Upper lobe of left lung (tissue), 6 donors: ENCODE results near the gene GMDS. TPM values are rescaled to one million over a fixed set of nuclear protein-coding genes. Genes with fewer than 3 reads are reported as not detected.
"Not testable (repeated sequence)": the region's sequence is repeated elsewhere in the genome, so short reads cannot be mapped to it uniquely, and the experiment has no call there.

ENCODE experiments used
- ATAC-seq, 2 donors: fragments of 200-7000 bp; cut with Tn5 transposase; one replicate each; pipeline ENCODE4 v1.9.1; 2022; ENCODE audit warnings: mild to moderate bottlenecking in 2 of 2, moderate library complexity in 2 of 2; ENCODE audit not compliant: low FRiP score in 2 of 2
- DNase-seq, 2 donors: peaks; one replicate each; pipeline ENCODE4 v3.0.0-alpha.2; 2019 to 2020
- H3K27ac ChIP-seq, 4 donors: fragments of 200-600 bp; sonication (generic); one replicate each; pipeline ENCODE4 v1.5.1; 2016 to 2019
- H3K27me3 ChIP-seq, 4 donors: fragments of 200-600 bp; sonication (generic); one replicate each; pipeline ENCODE4 v1.5.1; 2017 to 2019
- H3K36me3 ChIP-seq, 4 donors: fragments of 200-600 bp; sonication (generic); one replicate each; pipeline ENCODE4 v1.5.1; 2016 to 2019
- H3K4me1 ChIP-seq, 4 donors: fragments of 200-600 bp; sonication (generic); one replicate each; pipeline ENCODE4 v1.5.1; 2018 to 2019
- H3K4me3 ChIP-seq, 4 donors: fragments of 200-600 bp; sonication (generic); one replicate each; pipeline ENCODE4 v1.5.1; 2017 to 2019; ENCODE audit warnings: mild to moderate bottlenecking in 2 of 4, moderate library complexity in 1 of 4
- H3K9me3 ChIP-seq, 4 donors: fragments of 200-600 bp; sonication (generic); one replicate each; pipeline ENCODE4 v1.5.1; 2018 to 2019
- EP300 ChIP-seq, 4 donors: sonication (generic); formaldehyde crosslinking; IDR thresholded peaks; one replicate each; pipeline ENCODE4 v1.5.1; 2017; ENCODE audit warnings: antibody characterized with exemption in 4 of 4, control low read depth in 2 of 4
- POLR2A ChIP-seq, 4 donors: fragments of 450-650 bp; IDR thresholded peaks; one replicate each; pipeline ENCODE4 v1.5.1; 2016 to 2017; ENCODE audit warnings: antibody characterized with exemption in 4 of 4, mild to moderate bottlenecking in 2 of 4
- POLR2AphosphoS5 ChIP-seq, 2 donors: sonication (generic); formaldehyde crosslinking; IDR thresholded peaks; one replicate each; pipeline ENCODE4 v1.5.1; 2017; ENCODE audit warnings: antibody characterized with exemption in 2 of 2
- WGBS, 2 donors: methylation state at CpG; one replicate each; pipeline ENCODE4 v1.1.5; 2017 to 2018; 5-methylcytosine and 5-hydroxymethylcytosine counted together
- total RNA-seq, 6 donors: library from RNA; depleted of rRNA in 4 of 6; stranded (reverse); fragments of >200 nt in 4 of 6; gene quantifications; one replicate each; pipeline versions ENCODE4 v1.1.0 to v1.2.1, GENCODE V29; 2016 to 2021
- TF ChIP-seq, protein P1 (sequence below), 6 experiments: fragments of 450-650 bp in 4 of 6; fragments of 200-600 bp in 2 of 6; sonication (generic) in 2 of 6; IDR thresholded peaks; one replicate each; pipeline ENCODE4 v1.5.1; 2016 to 2019; ENCODE audit warnings: antibody characterized with exemption in 6 of 6
- donor health status: DM: no; HTN: no; CAD: no; lungs with moderate emphysema.
- donor health status: DM: no; HTN: yes; CAD: no; lungs with severe emphysema.

Gene GMDS
- total RNA-seq, 6 donors from 2014 or later = 7.6 to 17.8 (median 14.1) TPM

DNA sequence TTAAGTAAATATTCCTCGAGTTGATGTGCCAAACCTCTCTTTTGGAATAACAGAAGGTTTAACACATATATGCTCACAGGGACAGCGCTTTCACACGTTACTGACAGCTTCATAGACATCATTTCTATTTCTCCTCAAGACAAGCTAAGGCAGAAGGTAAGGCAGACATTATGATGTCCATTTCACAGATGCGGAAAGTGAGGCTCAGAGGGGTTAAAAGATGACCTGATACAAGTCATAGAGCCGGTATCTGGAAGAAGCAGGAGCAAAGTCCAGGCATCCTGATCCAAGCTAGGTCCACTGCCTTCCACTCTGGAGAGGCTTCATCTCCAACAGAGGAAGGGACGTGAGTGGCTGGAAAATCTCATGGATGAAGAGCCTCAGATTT, 548.9 kb downstream of the GMDS start:
- Histone ChIP-seq H3K27me3 (no peaks in the 10 kb centered on the region), H3K27ac (no peak overlapping the region), H3K4me1 (no peaks in the 10 kb centered on the region), H3K4me3 (no peak overlapping the region), H3K9me3 (no peaks in the 10 kb centered on the region), H3K36me3 (no peaks in the 10 kb centered on the region)
- no peak for DNase-seq
- 87% methylated on average over 6 of the region's 6 CpGs for WGBS, 2 donors
- TF ChIP-seq POLR2A (IDR thresholded peaks at IDR 0.05) = no peak
- TF ChIP-seq EP300 (IDR thresholded peaks at IDR 0.05) = no peak
- TF ChIP-seq POLR2AphosphoS5 (IDR thresholded peaks at IDR 0.05) = no peak
- TF ChIP-seq, protein P1, sequence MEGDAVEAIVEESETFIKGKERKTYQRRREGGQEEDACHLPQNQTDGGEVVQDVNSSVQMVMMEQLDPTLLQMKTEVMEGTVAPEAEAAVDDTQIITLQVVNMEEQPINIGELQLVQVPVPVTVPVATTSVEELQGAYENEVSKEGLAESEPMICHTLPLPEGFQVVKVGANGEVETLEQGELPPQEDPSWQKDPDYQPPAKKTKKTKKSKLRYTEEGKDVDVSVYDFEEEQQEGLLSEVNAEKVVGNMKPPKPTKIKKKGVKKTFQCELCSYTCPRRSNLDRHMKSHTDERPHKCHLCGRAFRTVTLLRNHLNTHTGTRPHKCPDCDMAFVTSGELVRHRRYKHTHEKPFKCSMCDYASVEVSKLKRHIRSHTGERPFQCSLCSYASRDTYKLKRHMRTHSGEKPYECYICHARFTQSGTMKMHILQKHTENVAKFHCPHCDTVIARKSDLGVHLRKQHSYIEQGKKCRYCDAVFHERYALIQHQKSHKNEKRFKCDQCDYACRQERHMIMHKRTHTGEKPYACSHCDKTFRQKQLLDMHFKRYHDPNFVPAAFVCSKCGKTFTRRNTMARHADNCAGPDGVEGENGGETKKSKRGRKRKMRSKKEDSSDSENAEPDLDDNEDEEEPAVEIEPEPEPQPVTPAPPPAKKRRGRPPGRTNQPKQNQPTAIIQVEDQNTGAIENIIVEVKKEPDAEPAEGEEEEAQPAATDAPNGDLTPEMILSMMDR (IDR thresholded peaks at IDR 0.05) = no peak
- no peak for ATAC-seq

DNA sequence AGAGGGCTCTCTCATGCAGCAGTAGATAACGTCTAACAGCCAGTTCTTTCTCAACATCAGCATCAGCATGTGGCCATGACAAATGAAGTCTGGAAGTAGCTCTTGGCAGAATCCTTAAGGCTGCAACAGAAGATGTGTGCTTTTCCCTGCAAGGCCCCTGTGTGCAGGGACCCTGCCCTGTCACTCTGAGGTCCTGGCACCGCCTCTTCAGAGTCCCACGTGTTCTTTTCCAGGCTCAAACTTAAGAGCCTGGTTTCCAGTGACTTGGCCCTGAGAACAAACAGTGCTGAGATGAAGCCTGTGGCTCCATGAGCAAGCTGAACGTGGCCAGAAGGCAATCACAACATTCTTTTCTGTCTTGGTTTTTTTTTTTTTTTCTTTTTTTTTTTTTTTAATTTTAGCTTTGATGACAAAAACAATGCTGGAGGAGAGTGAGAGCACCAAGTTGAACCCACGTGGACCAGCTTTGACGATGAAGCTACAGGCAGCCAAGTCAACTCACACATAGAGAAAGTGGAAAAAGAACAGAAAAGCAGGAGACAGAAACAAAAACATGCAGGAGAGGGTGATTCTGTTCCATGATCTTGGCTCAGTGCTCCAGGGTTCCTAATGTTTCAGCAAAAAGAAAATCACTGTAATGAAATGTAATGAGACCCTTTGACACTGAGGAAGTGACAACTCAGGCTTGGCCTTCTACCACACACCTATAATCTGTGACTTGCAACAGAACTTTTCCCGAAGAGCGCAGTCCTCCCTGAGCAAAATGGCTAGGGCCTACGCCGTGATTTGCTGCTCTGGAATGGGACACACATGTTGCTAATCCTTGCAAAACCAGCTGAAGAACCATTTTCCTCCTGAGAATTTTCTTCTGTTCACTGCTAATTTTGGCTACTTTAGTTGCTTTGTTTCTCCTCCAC, 549.6 kb downstream of the GMDS start:
- ATAC-seq (no peak), DNase-seq (no peak)
- H3K36me3 ChIP-seq = no peaks in the 10 kb centered on the region
- H3K27ac ChIP-seq = no peak overlapping the region
- TF ChIP-seq POLR2AphosphoS5 (IDR thresholded peaks at IDR 0.05) (no peak), POLR2A (IDR thresholded peaks at IDR 0.05) (no peak), EP300 (IDR thresholded peaks at IDR 0.05) (no peak)
- TF ChIP-seq, protein P1 (IDR thresholded peaks at IDR 0.05) = no peak
- no peaks in the 10 kb centered on the region for H3K4me1 ChIP-seq
- no peaks in the 10 kb centered on the region for H3K27me3 ChIP-seq
- no peaks in the 10 kb centered on the region for H3K9me3 ChIP-seq
- WGBS, 2 donors = 81 to 90% methylated on average over 9 to 10 of the region's 10 CpGs
- H3K4me3 ChIP-seq = no peak overlapping the region

DNA sequence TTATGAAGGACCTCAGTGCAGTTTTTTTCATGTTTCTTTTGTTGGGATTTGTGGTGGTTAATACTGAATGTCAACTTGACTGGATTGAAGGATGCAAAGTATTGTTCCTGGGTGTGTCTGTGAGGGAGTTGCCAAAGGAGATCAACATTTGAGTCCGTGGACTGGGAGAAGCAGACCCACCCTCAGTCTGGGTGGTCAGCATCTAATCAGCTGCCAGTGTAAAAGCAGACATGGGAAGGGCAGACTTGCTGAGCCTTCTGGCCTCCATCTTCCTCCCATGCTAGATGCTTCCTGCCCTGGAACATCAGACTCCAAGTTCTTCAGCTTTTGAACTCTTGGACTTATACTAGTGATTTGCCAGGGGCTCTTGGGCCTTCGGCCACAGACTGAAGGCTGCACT, 553.6 kb downstream of the GMDS start:
- H3K9me3 ChIP-seq, H3K36me3 ChIP-seq, H3K27ac ChIP-seq, H3K4me3 ChIP-seq, H3K4me1 ChIP-seq, DNase-seq, ATAC-seq, H3K27me3 ChIP-seq: not testable (repeated sequence)
- WGBS, 2 donors = 85 to 93% methylated on average over 2 of the region's 2 CpGs

DNA sequence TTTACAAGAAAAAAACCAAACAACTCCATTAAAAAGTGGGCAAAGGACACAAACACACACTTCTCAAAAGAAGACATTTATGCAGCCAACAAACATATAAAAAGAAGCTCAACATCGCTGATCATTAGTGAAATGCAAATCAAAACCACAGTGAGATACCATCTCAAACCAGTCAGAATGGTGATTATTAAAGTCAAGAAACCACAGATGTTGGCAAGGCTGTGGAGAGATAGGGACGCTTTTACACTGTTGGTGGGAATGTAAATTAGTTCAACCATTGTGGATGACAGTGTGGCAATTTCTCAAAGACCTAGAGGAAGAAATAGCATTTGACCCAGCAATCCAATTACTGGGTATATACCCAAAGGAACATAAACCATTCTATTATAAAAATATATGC, 554.7 kb downstream of the GMDS start:
- not testable (repeated sequence) for H3K27me3 ChIP-seq, H3K4me3 ChIP-seq, ATAC-seq, H3K36me3 ChIP-seq, H3K27ac ChIP-seq, H3K9me3 ChIP-seq, DNase-seq
- H3K4me1 ChIP-seq = peaks cover 10 to 14% (median 11%) of the 10 kb centered on the region in 4 donors
- 61 to 79% methylated on average over 2 of the region's 2 CpGs for WGBS, 2 donors

DNA sequence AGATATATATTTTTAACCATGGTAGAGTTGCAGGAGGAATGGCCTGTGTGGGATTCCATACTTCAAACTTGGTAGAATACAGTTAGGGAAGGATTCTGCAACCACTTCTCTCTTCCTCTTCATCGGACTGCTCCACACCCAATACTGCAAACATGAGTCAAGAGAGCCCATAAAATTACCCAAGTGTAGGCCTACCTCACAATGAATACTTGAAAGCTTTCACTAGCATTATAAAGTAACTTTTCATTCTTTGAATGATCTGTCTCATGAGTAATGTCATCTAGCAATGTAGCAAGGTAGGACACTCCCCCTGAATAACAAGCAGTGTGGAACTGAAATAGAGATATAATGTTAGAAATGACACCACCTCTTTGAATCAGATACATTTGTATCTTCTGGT, 556.3 kb downstream of the GMDS start:
- Histone ChIP-seq H3K27ac (no peak overlapping the region), H3K4me3 (no peak overlapping the region), H3K9me3 (no peaks in the 10 kb centered on the region), H3K4me1 (peaks cover 10 to 14% (median 14%) of the 10 kb centered on the region in 4 donors), H3K36me3 (no peaks in the 10 kb centered on the region), H3K27me3 (no peaks in the 10 kb centered on the region)
- DNase-seq = no peak
- TF ChIP-seq EP300 (IDR thresholded peaks at IDR 0.05) (no peak), POLR2AphosphoS5 (IDR thresholded peaks at IDR 0.05) (no peak), POLR2A (IDR thresholded peaks at IDR 0.05) (no peak)
- TF ChIP-seq, protein P1 (IDR thresholded peaks at IDR 0.05) = no peak
- no peak for ATAC-seq
- WGBS, 2 donors = 36 to 50% methylated on average over 1 of the region's 1 CpG

DNA sequence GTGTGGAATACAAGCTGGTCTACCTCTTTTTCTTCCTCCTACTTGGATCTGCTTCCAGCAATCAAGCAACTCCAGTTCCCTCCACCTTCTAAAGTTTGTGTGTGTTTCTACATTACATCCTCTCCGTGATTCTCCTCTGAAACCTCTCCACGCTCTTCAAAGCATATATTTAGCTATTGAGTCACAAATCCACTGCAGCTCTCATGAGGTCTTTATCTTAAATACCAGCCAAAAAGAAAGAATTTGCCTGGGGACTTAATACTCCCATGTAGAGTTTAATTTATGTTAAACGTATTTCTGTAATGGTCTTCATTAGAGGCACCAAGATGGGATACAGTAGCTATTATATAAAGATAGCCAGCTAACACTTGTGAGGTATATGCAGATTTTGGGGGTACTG, 557.0 kb downstream of the GMDS start:
- H3K4me1 ChIP-seq = peaks cover 10 to 14% (median 14%) of the 10 kb centered on the region in 4 donors
- WGBS, 2 donors = 95 to 97% methylated on average over 3 of the region's 3 CpGs
- no peak for ATAC-seq
- DNase-seq = no peak
- no peak overlapping the region for H3K4me3 ChIP-seq
- no peak overlapping the region for H3K27ac ChIP-seq
- no peaks in the 10 kb centered on the region for H3K36me3 ChIP-seq
- TF ChIP-seq POLR2AphosphoS5 (IDR thresholded peaks at IDR 0.05) = no peak
- no peak for TF ChIP-seq POLR2A (IDR thresholded peaks at IDR 0.05)
- TF ChIP-seq, protein P1 (IDR thresholded peaks at IDR 0.05) = no peak
- TF ChIP-seq EP300 (IDR thresholded peaks at IDR 0.05) = no peak
- H3K9me3 ChIP-seq = no peaks in the 10 kb centered on the region
- no peaks in the 10 kb centered on the region for H3K27me3 ChIP-seq
